Kidney (tissue), 14 donors: Measurements from ENCODE around the gene TTI1. TPM values are rescaled to one million over a fixed set of nuclear protein-coding genes. Genes with fewer than 3 reads are reported as not detected.
A peak's percentile ranks its signal among the peaks of the same experiment; 100 is the strongest.

Source experiments
- DNase-seq, 5 donors: peaks; one replicate each; pipeline ENCODE4 v3.0.0-alpha.2; 2013 to 2020
- FAIRE-seq: peaks from 2 replicates; lab custom pipeline; 2012; peaks lifted over from hg19 to GRCh38; lab: Jason Lieb, UNC
- H3K27ac ChIP-seq, 2 donors: one replicate each; pipeline ENCODE4 v1.7.0; 2013; ENCODE audit warnings: low read depth in 2 of 2, low read length in 2 of 2, inconsistent platforms in 1 of 2
- H3K27me3 ChIP-seq: one replicate; pipeline ENCODE4 v1.7.1; 2013; ENCODE audit warnings: low read length, inconsistent platforms; ENCODE audit not compliant: control insufficient read depth, insufficient read depth
- H3K36me3 ChIP-seq, 3 donors: one replicate each; pipeline versions ENCODE4 v1.7.0 to v1.7.1; 2013; ENCODE audit warnings: low read length in 3 of 3, control low read depth in 1 of 3, inconsistent platforms in 1 of 3; ENCODE audit not compliant: insufficient read depth in 3 of 3, control insufficient read depth in 2 of 3
- H3K4me1 ChIP-seq, 3 donors: one replicate each; pipeline versions ENCODE4 v1.7.0 to v1.7.1; 2013; ENCODE audit warnings: low read length in 3 of 3, inconsistent platforms in 1 of 3, low read depth in 1 of 3; ENCODE audit not compliant: control insufficient read depth in 2 of 3, insufficient read depth in 2 of 3
- H3K4me3 ChIP-seq, 3 donors: one replicate each; pipeline versions ENCODE4 v1.7.0 to v1.8.1; 2013; ENCODE audit warnings: low read length in 3 of 3, control low read depth in 1 of 3, inconsistent platforms in 1 of 3
- H3K9ac ChIP-seq, 3 donors: one replicate each; pipeline versions ENCODE4 v1.7.0 to v1.7.1; 2013; ENCODE audit warnings: low read length in 3 of 3, control low read depth in 1 of 3, inconsistent platforms in 1 of 3
- H3K9me3 ChIP-seq, 3 donors: one replicate each; pipeline versions ENCODE4 v1.7.0 to v1.7.1; 2013; ENCODE audit warnings: low read length in 3 of 3, control low read depth in 1 of 3, inconsistent platforms in 1 of 3; ENCODE audit not compliant: control insufficient read depth in 2 of 3, insufficient read depth in 1 of 3
- intact Hi-C: fragments of 100-400 bp; cut with DNase I; formaldehyde crosslinking; loops from one replicate; pipeline ENCODE4 v1.11.1; 2022
- polyA plus RNA-seq: library from polyadenylated mRNA; stranded (reverse); fragments of 350-450 nt; fragmentation: Illumina TruSeq; extraction: RNeasy Lipid Tissue Mini Kit (QIAGEN cat#74804); gene quantifications from one replicate; pipeline ENCODE4 v1.2.3, GENCODE V29; 2014; ENCODE audit warnings: low read depth, low replicate concordance; ENCODE audit not compliant: insufficient read depth
- total RNA-seq: library from RNA; stranded (reverse); fragmentation: NEBNext Ultra II Directional; extraction: Animal tissue kit (Norgen Biotek cat#: 25700); gene quantifications from one replicate; pipeline ENCODE4 v1.2.1, GENCODE V29; 2021
- TF ChIP-seq, protein P1 (sequence below): IDR thresholded peaks from 3 replicates; pipeline ENCODE4 v1.5.1; 2012; ENCODE audit warnings: mild to moderate bottlenecking, moderate library complexity, borderline replicate concordance; ENCODE audit not compliant: insufficient read depth; ENCODE audit errors: extremely low read depth
- donor health status: control.
- donor health status: control.
- donor health status: control.
- donor health status: control.
- donor health status: control.
- donor health status: DM: yes; HTN: yes; CAD: no.
- donor health status: Normal renal cell carcinoma (clear cell type).

The TTI1 gene
- total and polyA plus RNA-seq, 2 donors from 2014 or later: 8.6 to 19.5 TPM

DNA sequence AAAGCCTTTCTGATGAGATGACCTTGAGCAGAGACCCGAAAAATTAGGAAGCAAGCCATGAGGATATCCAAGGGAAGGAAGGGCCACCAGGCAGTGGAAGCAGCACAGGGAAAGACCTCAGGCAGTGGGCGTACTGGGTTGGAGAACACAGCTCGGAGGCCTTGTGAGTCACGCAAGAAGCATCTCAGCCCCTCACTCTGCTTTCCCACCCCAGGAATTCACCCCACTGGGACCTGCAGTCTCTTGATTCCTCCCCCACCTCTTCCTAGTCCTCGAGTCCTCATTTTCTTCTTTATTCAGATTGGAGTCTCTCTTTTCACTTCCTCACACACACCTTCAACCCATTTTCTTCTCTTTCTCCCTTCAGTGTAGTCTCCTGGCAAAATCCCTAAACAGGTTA lies 27.3 kb upstream of the TTI1 start:
- H3K4me3 ChIP-seq: no peak overlapping the region
- H3K4me1 ChIP-seq: no peaks in the 10 kb centered on the region
- no peaks in the 10 kb centered on the region for H3K9me3 ChIP-seq
- TF ChIP-seq, protein P1, sequence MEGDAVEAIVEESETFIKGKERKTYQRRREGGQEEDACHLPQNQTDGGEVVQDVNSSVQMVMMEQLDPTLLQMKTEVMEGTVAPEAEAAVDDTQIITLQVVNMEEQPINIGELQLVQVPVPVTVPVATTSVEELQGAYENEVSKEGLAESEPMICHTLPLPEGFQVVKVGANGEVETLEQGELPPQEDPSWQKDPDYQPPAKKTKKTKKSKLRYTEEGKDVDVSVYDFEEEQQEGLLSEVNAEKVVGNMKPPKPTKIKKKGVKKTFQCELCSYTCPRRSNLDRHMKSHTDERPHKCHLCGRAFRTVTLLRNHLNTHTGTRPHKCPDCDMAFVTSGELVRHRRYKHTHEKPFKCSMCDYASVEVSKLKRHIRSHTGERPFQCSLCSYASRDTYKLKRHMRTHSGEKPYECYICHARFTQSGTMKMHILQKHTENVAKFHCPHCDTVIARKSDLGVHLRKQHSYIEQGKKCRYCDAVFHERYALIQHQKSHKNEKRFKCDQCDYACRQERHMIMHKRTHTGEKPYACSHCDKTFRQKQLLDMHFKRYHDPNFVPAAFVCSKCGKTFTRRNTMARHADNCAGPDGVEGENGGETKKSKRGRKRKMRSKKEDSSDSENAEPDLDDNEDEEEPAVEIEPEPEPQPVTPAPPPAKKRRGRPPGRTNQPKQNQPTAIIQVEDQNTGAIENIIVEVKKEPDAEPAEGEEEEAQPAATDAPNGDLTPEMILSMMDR: no peak
- intact Hi-C loops: loop anchor here (5.0 kb wide), 1 partner anchor 157 kb away; no protein-coding TSS in a partner anchor
- DNase-seq (no peak), FAIRE-seq (no peak)
- no peaks in the 10 kb centered on the region for H3K27me3 ChIP-seq
- H3K9ac ChIP-seq: no peak overlapping the region
- no peak overlapping the region for H3K27ac ChIP-seq
- peaks cover 2 to 63% (median 30%) of the 10 kb centered on the region in 3 donors for H3K36me3 ChIP-seq

DNA sequence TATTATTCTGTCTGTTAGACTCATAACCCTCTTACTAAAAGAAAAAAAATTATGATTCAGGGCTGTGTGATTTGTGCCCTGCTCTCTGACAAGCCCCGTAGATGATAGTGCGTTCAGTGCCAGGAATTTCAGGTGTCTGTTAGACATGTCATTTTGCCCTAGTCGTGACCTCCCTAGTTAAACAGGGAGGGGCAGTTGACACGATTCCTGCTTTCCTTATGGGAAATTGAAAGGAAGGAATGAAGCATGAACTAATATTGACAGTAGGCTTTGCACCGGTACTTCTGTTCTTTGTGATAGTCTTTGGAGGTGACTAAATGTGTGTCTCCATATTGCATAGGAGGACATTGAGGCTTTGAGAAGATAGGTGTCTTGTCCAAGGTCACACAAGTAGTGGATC lies 26.6 kb upstream of the TTI1 start:
- intact Hi-C loops: loop anchor here (5.0 kb wide), 1 partner anchor 157 kb away; no protein-coding TSS in a partner anchor
- no peaks in the 10 kb centered on the region for H3K27me3 ChIP-seq
- H3K36me3 ChIP-seq: peaks cover 2 to 58% (median 30%) of the 10 kb centered on the region in 3 donors
- H3K9me3 ChIP-seq: no peaks in the 10 kb centered on the region
- TF ChIP-seq, protein P1: no peak
- no peak overlapping the region for H3K27ac ChIP-seq
- no peaks in the 10 kb centered on the region for H3K4me1 ChIP-seq
- FAIRE-seq: no peak
- no peak overlapping the region for H3K9ac ChIP-seq
- no peak for DNase-seq
- no peak overlapping the region for H3K4me3 ChIP-seq

DNA sequence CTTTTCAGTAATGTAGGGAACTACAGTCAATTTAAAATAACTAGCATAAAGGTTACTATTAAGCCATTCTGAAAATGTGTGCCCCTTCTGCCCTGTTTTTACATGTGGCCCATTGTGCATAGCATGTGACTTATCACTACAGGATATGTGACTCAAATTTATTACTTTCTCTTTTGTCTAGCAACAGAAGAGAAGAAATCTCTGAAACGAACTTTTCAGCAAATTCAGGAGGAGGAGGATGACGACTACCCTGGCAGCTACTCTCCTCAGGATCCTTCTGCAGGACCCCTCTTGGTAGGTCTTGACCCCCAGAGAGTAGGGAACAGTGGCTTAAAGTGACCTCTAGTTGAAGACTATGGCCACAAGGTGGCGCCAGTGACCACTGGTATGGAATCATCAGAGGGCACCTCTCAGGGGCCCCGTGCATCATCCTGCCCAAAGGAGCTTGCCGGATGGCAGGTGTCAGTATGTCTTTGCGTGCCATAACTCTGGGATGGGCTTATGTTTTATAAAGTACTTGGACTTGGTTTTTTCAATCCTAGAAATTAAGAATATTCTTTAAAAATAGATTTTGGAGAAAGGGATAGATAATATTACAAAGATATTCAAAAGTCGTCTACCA lies 24.2 kb upstream of the TTI1 start:
- Histone ChIP-seq H3K9me3 (no peaks in the 10 kb centered on the region), H3K4me1 (peaks cover 0 to 3% (median 0%) of the 10 kb centered on the region in 3 donors), H3K36me3 (peaks cover 4 to 46% (median 23%) of the 10 kb centered on the region in 3 donors), H3K27ac (no peak overlapping the region), H3K4me3 (no peak overlapping the region), H3K27me3 (no peaks in the 10 kb centered on the region), H3K9ac (no peak overlapping the region)
- TF ChIP-seq, protein P1: peak; percentile 73
- FAIRE-seq: no peak
- peak; percentile 77 to 90 (median 81) for DNase-seq
- intact Hi-C loops: no loop called here
